Measurements from ENCODE around the gene CUX1.
A peak's percentile ranks its signal among the peaks of the same experiment; 100 is the strongest.

Gene CUX1

DNA sequence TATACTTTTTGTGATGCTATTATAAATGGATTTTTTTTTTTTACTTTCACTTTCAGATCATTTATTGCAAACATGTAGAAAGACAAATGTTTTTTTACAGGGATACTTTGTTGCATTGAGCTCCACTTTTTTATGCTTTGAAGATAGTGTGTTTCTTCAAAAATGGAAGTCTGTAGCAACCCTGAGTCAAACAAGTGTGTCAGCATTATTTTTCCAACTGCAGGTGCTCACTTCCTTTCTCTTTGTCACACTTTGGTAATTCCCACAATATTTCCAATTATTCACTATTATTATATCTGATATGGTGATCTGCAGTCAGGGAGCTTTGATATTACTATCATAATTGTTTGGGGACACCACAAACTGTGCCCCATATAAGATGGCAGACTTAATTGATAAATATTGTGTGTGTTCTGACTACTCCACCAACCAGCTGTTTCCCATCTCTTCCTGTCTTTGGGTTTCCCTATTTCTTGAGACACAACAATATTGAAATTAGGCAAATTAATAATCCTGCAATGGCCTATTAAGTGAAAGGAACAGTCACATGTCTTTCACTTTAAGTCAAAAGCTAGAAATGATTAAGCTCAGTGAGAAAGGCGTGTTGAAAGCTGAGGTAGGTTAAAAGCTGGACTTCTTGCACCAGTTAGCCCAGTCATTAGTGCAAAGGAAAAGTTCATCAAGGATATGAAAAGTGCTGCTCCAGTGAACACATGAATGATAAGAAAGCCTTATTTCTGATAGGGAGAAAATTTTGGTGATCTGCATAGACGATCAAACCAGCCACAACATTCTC lies 238.0 kb downstream of the CUX1 start:
- no peak for DNase-seq

DNA sequence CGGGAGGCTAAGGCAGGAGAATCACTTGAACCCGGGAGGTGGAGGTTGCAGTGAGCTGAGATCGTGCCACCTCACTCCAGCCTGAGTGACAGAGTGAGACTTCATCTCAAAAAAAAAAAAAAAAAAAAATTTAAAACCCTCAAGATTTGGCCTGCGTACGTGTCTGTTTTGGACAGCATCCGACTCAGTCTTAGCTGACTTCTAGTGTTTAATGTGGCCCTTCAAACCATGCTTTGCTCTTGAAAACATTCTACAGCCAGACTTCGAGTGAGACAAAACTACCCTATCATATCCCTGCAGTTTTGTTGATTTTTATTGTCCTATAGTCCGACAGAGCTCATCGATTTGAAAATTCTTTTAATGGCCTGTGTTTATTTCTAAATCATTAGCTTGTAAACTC lies 242.1 kb downstream of the CUX1 start:
- DNase-seq, result no peak

DNA sequence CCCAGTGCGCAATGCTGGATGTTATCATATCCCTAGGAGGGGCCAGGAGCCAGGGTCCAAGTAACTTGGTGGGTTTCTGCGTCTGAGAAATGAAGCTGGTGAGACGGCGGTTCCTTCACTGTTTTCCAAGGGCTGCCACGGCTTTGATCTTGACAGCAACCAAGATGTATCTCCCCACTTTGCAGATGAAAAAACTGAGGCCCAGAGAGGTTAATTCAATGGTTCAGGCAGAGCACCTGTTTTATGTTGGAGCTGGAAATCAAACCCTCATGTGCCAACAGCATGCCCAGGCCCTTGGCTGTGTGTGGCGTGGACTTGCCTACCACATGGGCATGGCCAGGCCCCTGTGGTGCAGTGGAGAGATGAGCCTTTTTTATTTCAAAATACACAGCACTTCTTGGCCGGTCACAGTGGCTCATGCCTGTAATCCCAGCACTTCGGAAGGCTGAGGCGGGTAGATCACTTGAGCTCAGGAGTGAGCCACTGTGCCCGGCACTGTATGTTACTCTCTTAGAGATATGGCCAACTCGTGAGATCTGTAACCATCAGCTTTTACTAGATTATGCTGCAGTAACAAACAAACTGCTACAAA lies 244.0 kb downstream of the CUX1 start:
- DNase-seq, result no peak

DNA sequence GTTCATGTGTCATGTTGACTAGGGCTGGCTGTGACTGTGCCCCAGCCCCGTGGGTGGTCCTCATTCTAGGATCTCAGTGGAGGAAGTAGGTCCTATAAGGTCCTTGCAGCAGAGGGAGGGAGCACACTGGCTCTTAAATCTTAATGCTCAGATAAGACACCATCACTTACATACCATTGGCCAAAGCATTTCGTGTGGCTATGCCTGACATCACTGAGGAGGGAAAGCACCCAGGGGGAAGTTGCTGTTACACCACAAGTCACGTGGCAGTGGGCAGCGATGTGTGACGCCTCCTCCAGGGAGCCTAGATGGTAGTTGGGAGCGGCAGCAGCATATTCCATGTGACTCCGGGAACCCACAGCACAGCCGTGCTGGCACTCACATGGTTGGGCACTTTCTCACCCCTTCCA lies 244.6 kb downstream of the CUX1 start:
- DNase-seq, result peak; percentile 23 to 32

GRCh38 chr7:102063690-102064180 lies 246.3 kb downstream of the CUX1 start:
- no peak for DNase-seq

GRCh38 chr7:102064361-102065025 lies 247.1 kb downstream of the CUX1 start:
- peak; percentile 14 to 23 for DNase-seq

- no peak for DNase-seq
Observed at GRCh38 chr7:102065226-102065625, 247.8 kb downstream of the CUX1 start.

GRCh38 chr7:102066476-102066875 lies 249.1 kb downstream of the CUX1 start:
- no peak for DNase-seq

GRCh38 chr7:102068846-102069245 lies 251.4 kb downstream of the CUX1 start:
- no peak for DNase-seq

- DNase-seq, result no peak
Observed at GRCh38 chr7:102069931-102070629, 252.7 kb downstream of the CUX1 start.

- no peak for DNase-seq
Observed at GRCh38 chr7:102072003-102072402, 254.6 kb downstream of the CUX1 start.

GRCh38 chr7:102072636-102073209 lies 255.3 kb downstream of the CUX1 start:
- DNase-seq, result no peak

DNA sequence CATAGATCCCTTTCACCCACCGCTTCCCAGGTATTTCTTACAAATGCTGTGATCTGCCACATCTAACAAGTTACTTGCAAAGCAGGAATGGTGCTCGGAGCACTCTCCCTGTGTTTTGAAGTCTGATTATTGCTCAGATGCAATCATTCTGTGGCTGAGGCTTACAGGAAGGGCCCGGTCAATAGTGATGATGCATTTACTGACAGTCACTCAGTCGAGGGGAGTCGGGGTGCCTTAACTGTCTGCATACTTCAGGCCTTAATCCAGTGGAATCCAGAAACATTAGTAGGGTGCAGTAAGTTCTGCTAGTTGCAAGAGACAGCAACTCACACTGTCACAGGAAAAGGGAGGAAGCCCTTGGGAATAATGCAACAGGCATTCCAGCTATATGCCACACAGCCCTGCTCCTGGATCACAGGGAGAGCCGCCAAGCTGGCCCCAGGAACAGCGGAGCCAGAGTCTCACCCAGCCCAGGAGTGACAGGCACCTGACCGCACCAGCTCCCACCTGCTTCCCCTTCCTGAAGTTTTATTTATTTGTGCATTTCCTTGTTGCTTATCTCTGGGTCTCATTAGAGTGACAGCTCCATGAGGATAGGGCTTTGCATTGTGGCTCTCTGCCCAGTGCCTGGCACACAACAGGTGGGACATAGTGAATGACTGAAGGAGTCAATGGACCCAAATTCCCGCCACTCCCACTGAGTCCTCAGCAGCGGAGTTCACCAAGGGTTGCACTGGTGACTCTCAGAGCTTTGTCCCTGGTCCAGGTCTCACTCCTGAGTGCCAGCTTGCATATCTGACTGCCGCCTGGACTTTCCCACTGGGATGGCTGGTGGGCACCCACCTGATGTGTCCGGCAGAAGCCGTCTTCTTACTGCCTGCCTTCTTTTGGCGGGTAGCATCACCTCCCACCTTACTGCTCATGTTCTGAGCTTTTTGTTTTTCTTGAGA lies 256.8 kb downstream of the CUX1 start:
- DNase-seq, result no peak

- no peak for DNase-seq
Observed at GRCh38 chr7:102075126-102075525, 257.7 kb downstream of the CUX1 start.

- DNase-seq, result no peak
Observed at GRCh38 chr7:102075553-102076135, 258.2 kb downstream of the CUX1 start.

DNA sequence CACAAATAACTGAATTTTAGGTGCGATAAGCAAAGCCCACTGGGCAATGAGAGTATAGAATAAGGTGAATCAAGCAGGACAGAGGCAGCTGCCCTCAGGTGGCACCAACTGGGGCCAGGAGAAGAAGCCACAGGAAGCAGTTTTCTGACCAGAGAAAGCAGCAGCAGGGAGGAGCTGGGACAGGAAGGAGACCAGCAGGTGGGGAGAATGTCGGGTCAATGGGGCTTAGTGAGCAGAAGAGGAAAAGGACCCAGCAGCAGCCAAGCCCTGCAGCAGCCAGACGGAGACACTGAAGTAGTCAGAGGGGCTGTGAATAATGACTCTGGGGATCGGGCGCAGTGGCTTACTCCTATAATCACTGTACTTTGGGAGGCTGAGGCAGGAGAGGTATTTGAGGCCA lies 259.7 kb downstream of the CUX1 start:
- DNase-seq, result no peak

- DNase-seq, result no peak
Observed at GRCh38 chr7:102079140-102080018, 262.0 kb downstream of the CUX1 start.

- no peak for DNase-seq
Observed at GRCh38 chr7:102080019-102080433, 262.6 kb downstream of the CUX1 start.

DNA sequence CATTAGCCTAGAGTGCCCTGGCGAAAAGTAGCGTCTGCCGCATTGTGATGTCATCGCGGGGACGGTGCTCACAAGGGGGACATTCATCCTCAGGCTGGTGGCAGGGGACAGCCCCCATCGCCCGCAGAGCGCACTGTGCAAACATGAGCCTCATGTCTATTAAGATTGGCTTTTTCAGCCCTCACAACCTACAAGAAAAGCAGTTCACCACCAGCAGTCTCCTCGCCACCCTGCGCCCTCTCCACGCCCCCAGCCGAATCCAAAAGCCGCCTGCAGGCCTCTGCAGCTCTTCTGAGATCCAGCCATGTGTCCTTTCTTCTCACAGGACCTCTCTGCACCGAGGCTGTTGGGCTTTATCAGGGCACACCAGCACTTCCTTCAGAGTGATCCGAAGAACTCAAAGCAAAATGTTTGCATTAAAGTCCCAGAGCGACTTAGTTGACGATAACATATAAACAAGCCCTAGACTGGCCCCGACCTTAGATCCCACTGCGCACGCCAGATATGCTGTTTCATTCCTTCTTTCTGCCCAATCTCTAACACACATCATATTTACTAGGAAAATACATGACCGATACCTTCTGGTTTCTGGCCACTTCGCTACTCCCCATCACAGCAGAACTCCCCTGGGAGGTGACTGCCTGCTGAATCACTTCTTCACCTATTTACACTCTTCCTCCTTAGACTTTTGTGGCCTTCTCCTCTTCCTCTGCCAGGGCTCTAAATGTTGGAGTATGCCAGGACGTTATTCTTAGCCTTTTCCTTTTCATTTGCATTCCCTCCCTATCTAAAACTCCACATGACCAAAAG lies 263.2 kb downstream of the CUX1 start:
- DNase-seq, result no peak

Measured in AML-193 (cell line).